ENCODE data around the gene CLEC7A.

- TF ChIP-seq CTCF (IDR thresholded peaks at IDR 0.05; ENCODE audit: poor library complexity) (no peak), EZH2phosphoT487 (IDR thresholded peaks at IDR 0.05; ENCODE audit: low read depth, severe bottlenecking, unreplicated experiment) (no peak), EZH2 (IDR thresholded peaks at IDR 0.05; ENCODE audit: borderline replicate concordance) (no peak)
Observed at GRCh38 chr12:10165421-10165820, 35.4 kb upstream of the CLEC7A start.

All from hepatocyte (in vitro differentiated cells).